RPMI8226 (cell line): ENCODE measurements around the gene SNX22.
"Not testable (repeated sequence)": the region's sequence is repeated elsewhere in the genome, so short reads cannot be mapped to it uniquely, and the experiment has no call there.

Experiments
- DNase-seq: peaks from one replicate; pipeline ENCODE4 v3.0.0-alpha.2; 2015

SNX22 gene

GRCh38 chr15:64151727-64152506, at the start of gene SNX22:
SNX22 (plus strand) TSS chr15:64151731; CDS start chr15:64151776, 45 bp downstream.
- peak; percentile 84 for DNase-seq

- no peak for DNase-seq
Observed at GRCh38 chr15:64102497-64102896, 49.0 kb upstream of the SNX22 start.

DNA sequence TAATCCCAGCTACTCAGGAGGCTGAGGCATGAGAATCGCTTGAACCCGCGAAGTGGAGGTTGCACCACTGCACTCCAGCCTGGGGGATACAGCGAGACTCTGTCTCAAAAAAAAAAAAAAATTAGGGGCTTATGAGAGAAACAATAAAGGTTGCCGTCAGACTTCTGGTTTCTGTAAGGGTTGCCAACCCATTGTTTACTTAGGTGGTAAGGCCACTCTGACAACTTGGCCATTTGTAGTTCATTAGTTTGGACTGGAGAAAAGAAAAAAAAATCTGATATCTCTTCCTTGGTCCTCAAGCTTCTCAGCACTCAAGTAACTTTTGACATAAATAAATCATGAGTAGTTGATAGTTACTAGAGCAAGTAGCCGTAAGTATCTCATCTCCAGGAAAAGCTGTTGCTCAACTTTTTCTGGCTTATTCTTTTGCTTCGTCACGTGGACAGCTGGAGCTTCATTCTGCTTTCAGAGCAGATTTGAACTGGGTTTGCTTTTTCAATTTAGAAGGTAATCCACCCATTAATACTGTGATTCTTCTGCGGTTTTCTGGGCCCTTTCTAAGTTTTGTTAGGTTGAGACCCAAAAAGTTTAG, 46.3 kb upstream of the SNX22 start:
- DNase-seq = no peak

GRCh38 chr15:64107337-64107736, 44.2 kb upstream of the SNX22 start:
- DNase-seq = no peak

- DNase-seq = not testable (repeated sequence)
Observed at GRCh38 chr15:64110108-64110701, 41.3 kb upstream of the SNX22 start.

DNA sequence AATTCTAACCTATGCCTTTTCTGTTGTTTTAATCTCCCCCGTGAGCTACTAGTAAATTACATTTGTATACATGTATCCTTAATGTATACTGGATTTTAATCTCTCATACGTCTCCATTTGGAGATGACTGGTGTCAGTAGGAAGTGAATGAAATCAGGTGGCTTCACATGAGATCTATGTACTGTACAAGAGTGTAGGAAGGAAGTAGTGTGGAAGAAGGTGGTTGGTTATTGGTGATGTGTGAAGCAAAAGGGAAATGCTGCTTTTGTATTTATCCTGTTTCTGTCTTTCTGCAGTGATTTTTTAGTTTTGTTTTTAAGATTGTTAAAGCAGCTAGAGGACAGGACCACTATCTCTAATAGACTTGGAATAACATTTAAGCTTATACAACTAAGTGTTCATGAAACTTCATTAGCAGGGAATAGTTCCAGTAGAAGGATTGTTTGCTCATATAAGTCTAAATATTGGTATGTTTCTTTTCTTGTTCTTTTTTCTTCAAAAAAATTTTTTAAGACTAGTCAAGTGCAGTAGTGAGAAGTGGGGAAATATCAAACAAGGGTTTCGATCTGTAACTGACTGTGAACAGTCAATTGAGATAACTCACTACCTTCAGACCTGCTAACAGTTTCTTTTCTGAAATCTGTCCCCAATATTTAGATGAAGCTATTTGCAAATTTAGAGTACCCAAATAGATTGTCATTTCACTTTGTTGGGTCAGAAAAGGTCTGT, 40.4 kb upstream of the SNX22 start:
- no peak for DNase-seq

DNA sequence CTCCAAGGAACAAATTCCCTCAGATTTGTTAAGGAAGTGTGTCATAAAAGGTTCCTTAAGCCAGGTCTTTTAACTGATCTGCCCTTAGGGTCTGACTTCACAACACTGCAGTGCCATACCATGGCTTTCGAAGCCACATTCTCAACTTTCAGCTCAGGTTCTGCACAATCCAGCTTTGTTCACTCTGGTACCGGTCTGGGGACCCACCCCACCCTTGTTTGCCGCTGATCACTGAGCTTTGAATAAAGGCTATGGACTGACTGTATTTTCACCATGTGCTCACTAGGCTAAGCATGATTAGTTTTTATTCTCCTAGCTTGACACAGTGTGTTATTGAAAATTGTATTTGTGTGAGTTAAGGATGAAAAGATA, 39.9 kb upstream of the SNX22 start:
- DNase-seq = no peak

- DNase-seq = no peak
Observed at GRCh38 chr15:64112073-64112772, 39.3 kb upstream of the SNX22 start.

DNA sequence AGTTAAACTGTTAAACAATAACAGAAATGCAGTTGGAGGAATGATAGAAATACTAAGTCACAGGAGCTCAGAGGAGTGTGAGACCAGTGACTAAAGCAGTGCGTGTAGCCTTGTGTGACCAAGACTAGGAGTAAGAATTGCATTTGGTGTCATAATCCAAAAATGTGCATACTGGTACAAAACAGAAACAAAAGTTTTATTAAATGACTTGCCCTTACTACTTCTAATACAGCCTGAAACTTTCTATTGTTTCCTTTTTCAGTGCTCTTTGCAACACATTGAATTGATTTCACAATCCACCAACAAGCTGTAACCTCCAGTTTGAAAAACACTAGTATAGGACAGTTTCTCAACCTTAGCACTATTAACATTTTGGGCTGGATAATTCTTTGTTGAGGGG, 38.6 kb upstream of the SNX22 start:
- no peak for DNase-seq

DNA sequence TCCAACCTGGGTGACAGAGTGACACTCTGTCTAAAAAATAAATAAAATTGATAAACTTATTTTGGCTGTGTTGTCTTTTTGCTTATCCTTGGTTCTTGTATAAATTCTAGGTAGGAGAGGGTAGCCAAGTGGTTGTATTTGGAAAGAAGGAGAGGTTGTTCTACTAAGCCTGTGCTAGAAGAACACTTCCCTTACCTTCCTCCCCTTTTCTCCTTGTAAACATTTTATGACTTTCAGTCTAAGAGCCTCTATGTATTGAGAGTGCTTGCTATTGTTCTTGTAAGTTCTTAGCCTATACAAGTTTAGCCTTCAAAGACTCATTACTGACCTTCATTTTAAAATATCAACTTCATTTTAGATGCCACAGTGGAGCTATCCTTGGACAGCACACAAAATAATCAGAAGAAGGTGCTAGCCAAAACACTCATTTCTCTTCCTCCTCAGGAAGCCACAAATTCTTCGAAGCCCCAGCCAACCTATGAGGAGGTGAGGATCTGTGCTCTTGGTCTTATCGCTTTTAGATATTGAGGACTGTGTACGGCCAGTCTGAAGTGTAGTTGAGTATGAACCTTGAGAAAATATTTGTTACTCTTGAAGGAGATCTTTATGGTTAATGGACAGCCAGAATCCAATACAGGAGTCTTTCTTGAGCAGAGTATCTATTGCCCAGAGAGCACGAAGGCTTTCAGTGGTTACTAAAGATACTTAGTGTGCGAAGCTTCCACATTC, 33.6 kb upstream of the SNX22 start:
- DNase-seq = no peak

DNA sequence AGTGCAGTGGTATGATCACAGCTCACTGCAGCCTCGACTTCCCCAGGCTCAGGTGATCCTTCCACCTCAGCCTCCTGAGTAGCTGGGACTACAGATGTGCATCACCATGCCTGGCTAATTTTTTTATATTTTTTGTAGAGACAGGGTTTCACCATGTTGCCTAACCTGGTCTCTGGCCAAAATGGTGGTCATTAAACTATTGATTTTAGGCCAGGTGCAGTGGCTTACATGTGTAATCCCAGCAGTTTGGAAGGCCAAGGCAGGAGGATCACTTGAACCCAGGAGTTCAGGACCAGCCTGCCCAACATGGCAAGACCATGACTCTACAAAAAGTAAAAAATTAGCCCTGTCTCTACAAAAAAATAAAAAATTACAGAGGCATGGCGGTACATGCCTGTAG, 31.2 kb upstream of the SNX22 start:
- DNase-seq = not testable (repeated sequence)

DNA sequence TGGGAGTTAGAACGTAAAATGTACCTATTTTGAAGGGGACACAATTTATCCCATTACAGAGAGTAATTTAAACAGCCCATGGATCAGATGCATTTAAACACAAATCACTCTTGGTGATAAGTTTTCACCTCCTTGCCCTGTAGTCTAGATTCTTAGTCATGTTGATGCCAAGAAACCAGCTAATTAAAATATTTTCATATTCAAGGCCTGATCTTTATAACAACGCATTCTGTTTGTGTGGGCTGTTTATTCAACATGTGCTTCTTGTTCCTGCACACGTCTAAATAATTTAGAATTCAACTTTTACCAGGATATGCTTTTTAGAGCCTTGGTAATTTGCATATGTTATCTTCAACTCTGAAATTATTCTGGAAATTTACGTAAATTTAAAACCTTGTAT, 29.9 kb upstream of the SNX22 start:
- DNase-seq = no peak

- DNase-seq = no peak
Observed at GRCh38 chr15:64122444-64122843, 29.1 kb upstream of the SNX22 start.

- no peak for DNase-seq
Observed at GRCh38 chr15:64122936-64123351, 28.6 kb upstream of the SNX22 start.

DNA sequence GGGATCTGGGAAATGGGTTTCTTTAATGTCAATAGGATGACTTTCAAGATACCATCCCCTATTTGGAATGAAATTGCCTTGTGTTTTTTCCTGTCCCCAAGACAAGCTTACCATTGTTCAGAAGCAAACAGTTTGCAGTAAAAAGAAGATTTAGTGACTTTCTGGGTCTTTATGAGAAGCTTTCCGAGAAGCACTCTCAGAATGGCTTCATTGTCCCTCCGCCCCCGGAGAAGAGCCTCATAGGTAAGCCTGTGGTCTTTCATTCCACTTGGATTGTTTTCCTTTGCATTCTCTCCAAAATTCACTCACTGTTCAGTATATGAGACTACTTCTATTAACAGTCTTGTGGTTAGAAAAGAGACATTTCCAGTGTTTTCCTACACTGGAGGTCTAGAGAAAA, 25.6 kb upstream of the SNX22 start:
- DNase-seq = no peak

GRCh38 chr15:64127521-64128270, 23.8 kb upstream of the SNX22 start:
- DNase-seq = no peak

- DNase-seq = no peak
Observed at GRCh38 chr15:64130159-64130558, 21.4 kb upstream of the SNX22 start.

GRCh38 chr15:64131547-64131946, 20.0 kb upstream of the SNX22 start:
- DNase-seq = no peak

DNA sequence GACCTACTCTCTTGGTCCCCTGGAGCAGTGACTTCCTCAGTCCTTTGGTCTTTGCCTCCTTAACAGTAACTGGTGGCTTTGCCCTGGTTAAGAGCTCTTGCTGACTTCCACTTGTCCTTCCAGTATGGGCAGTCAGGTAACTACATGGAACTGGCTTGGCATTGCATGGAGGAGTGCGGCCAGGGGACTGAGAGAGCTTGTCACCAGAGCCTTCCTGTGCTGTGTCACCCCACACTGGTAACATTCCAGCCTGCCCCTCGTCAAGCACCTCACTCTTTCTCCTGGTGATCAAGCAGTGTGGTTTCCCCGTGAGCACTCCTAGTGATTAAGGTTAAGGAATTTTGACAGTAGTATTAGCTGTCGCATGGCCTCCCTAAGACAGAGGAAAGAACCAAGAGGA, 19.3 kb upstream of the SNX22 start:
- no peak for DNase-seq

DNA sequence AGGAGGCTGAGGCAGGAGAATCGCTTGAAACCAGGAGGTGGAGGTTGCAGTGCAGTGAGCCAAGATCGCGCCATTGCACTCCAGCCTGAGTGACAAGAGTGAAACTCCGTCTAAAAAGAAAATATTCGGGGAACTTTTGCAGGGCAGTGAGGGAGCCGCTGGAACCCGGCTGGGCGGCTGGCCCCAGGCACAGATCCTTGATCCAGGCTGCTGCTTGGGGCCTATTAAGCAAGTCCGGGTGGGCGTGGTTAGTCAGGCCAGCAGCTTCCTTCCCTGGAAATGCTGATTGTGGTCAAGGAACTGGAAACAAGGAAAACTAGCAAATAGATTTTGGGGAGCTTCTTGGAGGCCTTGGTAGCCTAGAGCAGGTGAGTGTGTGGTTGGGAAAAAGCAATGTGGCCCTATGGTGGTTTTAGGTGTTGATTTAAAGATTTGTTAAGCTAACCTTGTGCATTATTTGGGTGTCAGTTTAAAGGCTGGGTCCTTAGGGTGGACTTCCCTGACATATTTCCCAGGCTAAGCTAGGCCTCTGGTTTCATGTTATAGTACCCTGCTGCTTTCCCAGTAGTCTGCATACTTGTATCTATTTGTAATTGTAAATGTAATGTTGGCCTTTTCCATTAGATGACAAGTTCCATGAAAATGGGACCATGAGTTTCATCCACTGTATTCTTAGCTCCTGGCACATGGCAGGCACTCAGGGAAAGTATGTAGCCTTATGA, 17.7 kb upstream of the SNX22 start:
- no peak for DNase-seq

- no peak for DNase-seq
Observed at GRCh38 chr15:64134345-64134829, 17.1 kb upstream of the SNX22 start.
